GM18520 (cell line): ENCODE results near the gene WFDC1.

Experiments
- ATAC-seq: cut with Tn5 transposase; IDR thresholded peaks from one replicate; pipeline ENCODE4 v1.9.1; 2021; ENCODE audit not compliant: unreplicated experiment

The WFDC1 gene

GRCh38 chr16:84371553-84371865, 76.8 kb downstream of the WFDC1 start:
- no peak for ATAC-seq

GRCh38 chr16:84373907-84374489, 79.3 kb downstream of the WFDC1 start:
- ATAC-seq: no peak

- ATAC-seq: no peak
Observed at GRCh38 chr16:84378099-84378498, 83.4 kb downstream of the WFDC1 start.

- ATAC-seq: no peak
Observed at GRCh38 chr16:84378567-84378966, 83.9 kb downstream of the WFDC1 start.

- ATAC-seq: no peak
Observed at GRCh38 chr16:84379008-84379708, 84.5 kb downstream of the WFDC1 start.
